Measurements from ENCODE around the gene SGCA. TPM values are rescaled to one million over a fixed set of nuclear protein-coding genes. Genes with fewer than 3 reads are reported as not detected.
A peak's percentile ranks its signal among the peaks of the same experiment; 100 is the strongest.

SGCA gene
- total RNA-seq, 6 experiments from 2014 or later: 0.28 to 0.91 (median 0.76) TPM

DNA sequence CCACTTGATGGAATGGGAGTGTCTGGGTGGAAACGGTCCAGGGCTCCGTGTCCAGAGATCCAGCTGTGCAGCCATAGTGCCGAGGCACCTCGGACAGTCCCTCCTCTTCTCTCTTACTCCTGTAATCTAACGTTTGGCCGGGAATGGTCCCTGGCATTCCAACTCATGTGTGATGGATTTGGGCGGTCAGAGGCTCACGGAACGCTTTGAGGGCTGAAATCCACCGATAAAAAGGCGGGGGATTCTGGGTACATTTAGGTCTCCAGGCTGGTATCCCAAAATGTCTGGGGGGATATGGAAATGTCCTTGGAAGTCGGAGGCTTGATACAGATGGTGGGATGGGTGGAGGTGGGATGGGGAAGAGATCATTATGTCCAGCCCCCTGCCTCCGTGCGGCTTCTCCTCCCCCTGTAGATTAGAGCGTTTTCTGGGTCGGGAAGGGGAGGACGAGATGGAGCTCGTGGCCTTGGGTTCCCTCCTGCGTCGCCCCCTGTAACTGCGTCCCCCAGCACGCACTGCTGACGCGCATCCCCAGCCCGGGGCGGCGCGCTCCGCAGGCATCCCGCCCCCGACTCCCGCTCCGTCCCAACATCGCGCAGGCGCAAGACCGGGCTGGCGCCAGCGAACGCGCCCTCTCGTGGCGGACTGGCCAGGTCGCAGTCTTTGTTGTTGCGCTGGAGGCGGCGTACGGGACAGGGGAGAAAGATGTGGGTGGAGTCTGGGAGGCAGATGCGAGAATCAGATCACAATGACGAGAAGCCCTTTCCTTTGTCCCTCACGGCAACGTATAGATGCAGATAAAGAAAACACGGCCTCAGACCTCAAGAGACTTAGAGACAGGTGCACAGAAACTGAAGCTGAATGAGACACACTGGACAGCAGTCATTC, 4.5 kb upstream of the SGCA start:
- Mint-ChIP-seq H3K4me3 (peak overlapping the region; percentile 88), H3K27ac (peak overlapping the region; percentile 72), H3K36me3 (ENCODE audit: low read depth) (no peaks in the 10 kb centered on the region), H3K9me3 (no peaks in the 10 kb centered on the region), H3K27me3 (ENCODE audit: insufficient read depth) (peaks cover 6% of the 10 kb centered on the region), H3K4me1 (ENCODE audit: low read depth) (peaks cover 16% of the 10 kb centered on the region)
- TF ChIP-seq, protein P1, sequence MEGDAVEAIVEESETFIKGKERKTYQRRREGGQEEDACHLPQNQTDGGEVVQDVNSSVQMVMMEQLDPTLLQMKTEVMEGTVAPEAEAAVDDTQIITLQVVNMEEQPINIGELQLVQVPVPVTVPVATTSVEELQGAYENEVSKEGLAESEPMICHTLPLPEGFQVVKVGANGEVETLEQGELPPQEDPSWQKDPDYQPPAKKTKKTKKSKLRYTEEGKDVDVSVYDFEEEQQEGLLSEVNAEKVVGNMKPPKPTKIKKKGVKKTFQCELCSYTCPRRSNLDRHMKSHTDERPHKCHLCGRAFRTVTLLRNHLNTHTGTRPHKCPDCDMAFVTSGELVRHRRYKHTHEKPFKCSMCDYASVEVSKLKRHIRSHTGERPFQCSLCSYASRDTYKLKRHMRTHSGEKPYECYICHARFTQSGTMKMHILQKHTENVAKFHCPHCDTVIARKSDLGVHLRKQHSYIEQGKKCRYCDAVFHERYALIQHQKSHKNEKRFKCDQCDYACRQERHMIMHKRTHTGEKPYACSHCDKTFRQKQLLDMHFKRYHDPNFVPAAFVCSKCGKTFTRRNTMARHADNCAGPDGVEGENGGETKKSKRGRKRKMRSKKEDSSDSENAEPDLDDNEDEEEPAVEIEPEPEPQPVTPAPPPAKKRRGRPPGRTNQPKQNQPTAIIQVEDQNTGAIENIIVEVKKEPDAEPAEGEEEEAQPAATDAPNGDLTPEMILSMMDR (IDR thresholded peaks at IDR 0.05): peak; percentile 97
- peak; percentile 87 for DNase-seq

DNA sequence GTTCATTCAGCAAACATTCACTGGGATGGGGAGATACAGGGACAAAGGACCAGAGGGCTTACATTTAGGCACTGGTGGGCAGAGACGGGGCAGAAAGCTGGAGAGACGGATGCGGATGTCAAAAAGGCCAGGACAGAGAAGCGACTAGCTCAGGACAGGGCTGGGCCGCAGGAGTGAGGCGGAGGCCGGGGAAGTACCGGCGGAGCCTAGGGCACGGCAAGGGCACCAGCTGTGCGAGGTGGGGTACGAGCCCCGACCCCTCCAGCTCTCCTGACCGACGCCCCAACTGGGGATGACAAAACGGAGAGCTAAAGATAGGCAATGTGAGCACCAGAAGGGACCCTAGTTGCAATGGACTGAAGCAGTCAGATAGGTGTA, 3.9 kb upstream of the SGCA start:
- H3K4me3 Mint-ChIP-seq: peak overlapping the region; percentile 88
- TF ChIP-seq, protein P1 (IDR thresholded peaks at IDR 0.05): no peak
- peak overlapping the region; percentile 72 for H3K27ac Mint-ChIP-seq
- no peak for DNase-seq
- peaks cover 16% of the 10 kb centered on the region for H3K4me1 Mint-ChIP-seq (ENCODE audit: low read depth)
- peaks cover 6% of the 10 kb centered on the region for H3K27me3 Mint-ChIP-seq (ENCODE audit: insufficient read depth)
- no peaks in the 10 kb centered on the region for H3K9me3 Mint-ChIP-seq
- H3K36me3 Mint-ChIP-seq (ENCODE audit: low read depth): no peaks in the 10 kb centered on the region

DNA sequence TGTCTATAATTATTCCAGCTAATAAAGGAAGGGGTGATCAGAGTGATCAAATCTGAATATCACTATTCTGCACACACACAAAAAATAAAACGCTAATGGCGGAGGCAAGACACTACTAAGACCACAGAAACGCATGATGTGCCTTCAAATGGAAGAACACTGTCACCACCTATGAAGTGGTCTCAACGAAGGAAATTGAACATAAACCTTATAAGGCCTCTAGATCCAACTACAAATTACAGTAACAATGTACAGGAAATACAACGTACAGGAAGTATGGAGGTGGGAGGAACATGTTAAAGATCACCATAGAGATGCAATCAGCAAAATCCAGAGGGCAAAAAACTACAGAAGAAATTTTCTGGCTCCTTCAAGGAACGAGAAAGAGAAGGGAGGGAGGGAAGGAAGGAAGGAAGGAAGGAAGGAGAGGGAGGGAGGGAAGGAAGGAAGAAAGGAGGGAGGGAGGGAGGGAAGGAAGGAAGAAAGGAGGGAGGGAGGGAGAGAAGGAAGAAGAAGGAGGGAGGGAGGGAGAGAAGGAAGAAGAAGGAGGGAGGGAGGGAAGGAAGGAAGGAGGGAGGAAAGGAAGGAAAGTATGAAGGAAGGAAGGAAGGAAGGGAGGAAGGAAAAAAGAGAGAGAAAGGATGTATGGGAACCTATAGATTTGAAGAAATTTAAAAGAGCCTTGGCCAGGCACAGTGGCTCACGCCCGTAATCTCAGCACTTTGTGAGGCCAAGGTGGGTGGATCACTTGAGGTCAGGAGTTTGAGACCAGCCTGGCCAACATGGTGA, 3.1 kb upstream of the SGCA start:
- no peaks in the 10 kb centered on the region for H3K9me3 Mint-ChIP-seq
- H3K27ac Mint-ChIP-seq: no peak overlapping the region
- no peak overlapping the region for H3K4me3 Mint-ChIP-seq
- H3K27me3 Mint-ChIP-seq (ENCODE audit: insufficient read depth): peaks cover 8% of the 10 kb centered on the region
- H3K4me1 Mint-ChIP-seq (ENCODE audit: low read depth): peaks cover 16% of the 10 kb centered on the region
- H3K36me3 Mint-ChIP-seq (ENCODE audit: low read depth): no peaks in the 10 kb centered on the region
- no peak for DNase-seq
- TF ChIP-seq, protein P1 (IDR thresholded peaks at IDR 0.05): no peak

DNA sequence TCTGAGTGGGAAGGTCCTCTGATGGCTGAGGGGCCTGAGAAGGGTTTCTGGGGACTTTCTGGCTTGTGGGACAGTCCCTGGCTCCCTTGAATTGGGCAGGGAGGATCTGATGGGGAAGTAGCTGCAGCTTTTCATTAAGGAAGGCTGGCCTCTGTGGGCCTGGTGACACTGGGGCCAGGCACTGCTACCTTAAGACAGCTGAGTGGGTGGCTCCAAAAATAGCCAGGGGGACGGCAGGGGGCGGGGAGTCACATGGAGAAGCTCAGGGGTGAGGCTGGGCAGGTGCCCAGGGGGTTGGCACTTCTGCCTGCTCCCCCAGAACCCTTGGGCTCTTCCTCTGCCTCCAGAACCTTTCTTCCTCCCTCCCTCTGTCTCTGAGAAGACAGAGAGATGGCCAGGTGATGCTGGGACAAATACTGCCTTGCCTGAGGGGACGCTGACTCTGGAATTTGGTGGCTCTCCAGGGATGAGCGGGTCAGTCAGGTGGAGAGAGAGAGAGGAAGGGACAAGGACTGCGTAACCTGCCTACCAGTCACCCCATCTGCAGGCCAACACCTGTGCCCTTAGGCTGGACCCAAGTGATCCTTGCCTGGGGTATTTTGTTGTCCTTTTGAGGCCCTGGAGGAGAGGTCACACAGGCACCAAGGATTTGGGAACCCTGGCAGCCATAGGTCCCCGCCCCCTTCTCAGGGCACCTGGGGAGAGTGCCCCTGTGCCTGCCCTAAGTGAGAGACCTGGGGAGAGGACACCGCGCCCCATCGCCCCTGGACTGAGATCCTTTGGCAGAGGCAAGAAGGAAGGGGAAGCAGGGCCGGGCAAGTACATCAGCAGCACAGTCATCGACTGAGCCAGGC, 1.7 kb upstream of the SGCA start:
- Mint-ChIP-seq H3K9me3 (no peaks in the 10 kb centered on the region), H3K27me3 (ENCODE audit: insufficient read depth) (peaks cover 22% of the 10 kb centered on the region), H3K36me3 (ENCODE audit: low read depth) (no peaks in the 10 kb centered on the region), H3K4me1 (ENCODE audit: low read depth) (peaks cover 22% of the 10 kb centered on the region), H3K4me3 (no peak overlapping the region), H3K27ac (no peak overlapping the region)
- DNase-seq: no peak
- TF ChIP-seq, protein P1 (IDR thresholded peaks at IDR 0.05): no peak

DNA sequence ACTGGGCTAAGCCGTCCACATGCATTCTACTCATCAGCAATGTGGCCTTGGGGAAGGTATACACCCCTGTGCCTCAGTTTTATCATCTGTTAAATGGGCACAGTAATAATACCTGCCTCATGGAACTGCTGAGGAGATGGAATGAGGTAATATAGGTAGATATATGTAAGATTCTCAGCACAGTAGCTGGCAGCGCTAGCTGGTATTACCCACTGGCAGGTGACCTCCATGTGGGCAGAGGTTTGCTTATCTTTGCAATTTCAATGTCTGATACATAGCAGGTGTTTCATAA, 1.2 kb upstream of the SGCA start:
- no peak overlapping the region for H3K4me3 Mint-ChIP-seq
- DNase-seq: no peak
- H3K4me1 Mint-ChIP-seq (ENCODE audit: low read depth): peaks cover 28% of the 10 kb centered on the region

More for the DNA sequence above, 1.2 kb upstream of the SGCA start:
- H3K27ac Mint-ChIP-seq: no peak overlapping the region
- TF ChIP-seq, protein P1 (IDR thresholded peaks at IDR 0.05): no peak
- no peaks in the 10 kb centered on the region for H3K9me3 Mint-ChIP-seq
- H3K36me3 Mint-ChIP-seq (ENCODE audit: low read depth): no peaks in the 10 kb centered on the region
- peaks cover 26% of the 10 kb centered on the region for H3K27me3 Mint-ChIP-seq (ENCODE audit: insufficient read depth)

All from HFFc6 (cell line).